GM23248 (cell line): ENCODE measurements around the gene CRYBA1.

Experiments used
- EZH2 ChIP-seq: fragments of 200-600 bp; sonication (generic); IDR thresholded peaks from 2 replicates; pipeline ENCODE4 v1.6.1; 2018; ENCODE audit warnings: antibody characterized with exemption, mild to moderate bottlenecking; ENCODE audit not compliant: insufficient read depth, poor library complexity, severe bottlenecking
- EZH2phosphoT487 ChIP-seq: fragments of 200-600 bp; sonication (generic); IDR thresholded peaks from 2 replicates; pipeline ENCODE4 v1.6.1; 2018; ENCODE audit warnings: antibody characterized with exemption, moderate library complexity, mild to moderate bottlenecking, low read depth; ENCODE audit not compliant: insufficient read depth

DNA sequence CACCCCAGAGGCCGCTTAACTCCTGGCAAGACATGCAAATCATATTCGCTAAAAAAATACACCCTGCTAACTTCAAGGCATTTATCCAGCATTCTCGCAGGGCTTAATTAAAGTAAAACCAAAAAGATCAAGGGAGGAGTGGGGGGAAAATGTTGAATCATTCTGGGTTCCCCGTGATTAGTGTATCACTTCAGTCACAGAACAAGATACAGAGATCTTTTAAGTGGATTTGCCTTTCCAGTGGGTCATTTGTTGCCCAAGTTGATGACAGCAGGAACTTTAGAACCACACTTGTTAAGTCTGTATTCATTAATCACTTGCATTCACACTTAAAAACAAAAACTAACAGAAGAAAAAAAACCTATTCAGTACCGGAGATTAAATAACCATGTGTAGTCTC, 17.3 kb downstream of the CRYBA1 start:
- TF ChIP-seq EZH2phosphoT487 (no peak), EZH2 (no peak)
